ENCODE data around the gene GRIFIN.
A peak's percentile ranks its signal among the peaks of the same experiment; 100 is the strongest.

GRIFIN gene

GRCh38 chr7:2445047-2445446 lies 31.2 kb downstream of the GRIFIN start:
- TF ChIP-seq CTCF (conservative IDR thresholded peaks at IDR 0.05; ENCODE audit: low read length), result no peak; the same call in 1 of the 2 replicates
- peak; percentile 48 for DNase-seq (ENCODE audit: low read depth)
- no peak overlapping the region for H3K4me3 ChIP-seq (ENCODE audit: low read length)

DNA sequence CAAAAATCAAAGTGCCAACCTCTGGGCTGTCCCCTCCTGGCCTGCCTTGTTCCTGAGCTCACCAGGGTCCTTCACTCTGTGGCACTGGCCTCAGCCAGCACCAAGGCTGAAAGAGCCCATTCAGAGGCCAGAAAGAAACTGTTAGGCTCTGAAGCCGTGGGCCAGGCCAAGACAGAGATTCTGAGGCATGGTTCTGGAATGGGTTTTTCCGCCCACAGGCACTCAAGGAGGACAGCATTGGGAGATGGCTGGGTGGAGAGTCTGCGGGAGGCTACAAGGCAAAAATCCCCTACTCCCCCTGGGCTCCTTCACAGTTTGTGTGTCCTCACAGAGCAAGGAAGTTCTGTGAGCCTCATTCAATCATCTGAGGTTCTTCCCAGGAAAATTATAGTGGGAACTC lies 31.7 kb downstream of the GRIFIN start:
- peak; percentile 87 for DNase-seq (ENCODE audit: low read depth)
- H3K4me3 ChIP-seq (ENCODE audit: low read length), result no peak overlapping the region
- TF ChIP-seq CTCF (conservative IDR thresholded peaks at IDR 0.05; ENCODE audit: low read length), result no peak

GRCh38 chr7:2443491-2443890 lies 32.7 kb downstream of the GRIFIN start:
- no peak for DNase-seq (ENCODE audit: low read depth)
- H3K4me3 ChIP-seq (ENCODE audit: low read length), result no peak overlapping the region
- no peak for TF ChIP-seq CTCF (conservative IDR thresholded peaks at IDR 0.05; ENCODE audit: low read length)

- TF ChIP-seq CTCF (conservative IDR thresholded peaks at IDR 0.05; ENCODE audit: low read length), result no peak
- H3K4me3 ChIP-seq (ENCODE audit: low read length), result no peak overlapping the region
- no peak for DNase-seq (ENCODE audit: low read depth)
Observed at GRCh38 chr7:2441430-2442058, 34.7 kb downstream of the GRIFIN start.

GRCh38 chr7:2440608-2441245 lies 35.5 kb downstream of the GRIFIN start:
- no peak overlapping the region for H3K4me3 ChIP-seq (ENCODE audit: low read length)
- no peak for TF ChIP-seq CTCF (conservative IDR thresholded peaks at IDR 0.05; ENCODE audit: low read length)
- no peak for DNase-seq (ENCODE audit: low read depth)

GRCh38 chr7:2438775-2439174 lies 37.4 kb downstream of the GRIFIN start:
- TF ChIP-seq CTCF (conservative IDR thresholded peaks at IDR 0.05; ENCODE audit: low read length), result no peak
- DNase-seq (ENCODE audit: low read depth), result no peak
- no peak overlapping the region for H3K4me3 ChIP-seq (ENCODE audit: low read length)

GRCh38 chr7:2438186-2438585 lies 38.0 kb downstream of the GRIFIN start:
- DNase-seq (ENCODE audit: low read depth), result no peak
- no peak for TF ChIP-seq CTCF (conservative IDR thresholded peaks at IDR 0.05; ENCODE audit: low read length)
- H3K4me3 ChIP-seq (ENCODE audit: low read length), result no peak overlapping the region

All from AG10803 (cell line).